Liver (tissue), 9 donors: ENCODE measurements around the gene DNM2. TPM values are rescaled to one million over a fixed set of nuclear protein-coding genes. Genes with fewer than 3 reads are reported as not detected.

Experiments
- DNase-seq: peaks from one replicate; pipeline ENCODE4 v3.0.0-alpha.2; 2017; ENCODE audit warnings: low spot score
- H3K27ac ChIP-seq, 2 donors: one replicate each; pipeline ENCODE4 v1.7.0; 2013; ENCODE audit warnings: inconsistent platforms in 2 of 2, low read length in 2 of 2, control low read depth in 1 of 2, low read depth in 1 of 2, mild to moderate bottlenecking in 1 of 2
- H3K27me3 ChIP-seq, 4 donors: one replicate each; pipeline versions ENCODE4 v1.6.1 to v1.7.0; 2013; ENCODE audit warnings: low read length in 3 of 4, inconsistent platforms in 1 of 4, mild to moderate bottlenecking in 1 of 4, moderate library complexity in 1 of 4; ENCODE audit not compliant: control insufficient read depth in 4 of 4, insufficient read depth in 4 of 4
- H3K36me3 ChIP-seq, 4 donors: one replicate each; pipeline versions ENCODE4 v1.6.1 to v1.7.0; 2013; ENCODE audit warnings: low read length in 3 of 4, mild to moderate bottlenecking in 3 of 4, low read depth in 1 of 4, moderate library complexity in 1 of 4; ENCODE audit not compliant: control insufficient read depth in 4 of 4, insufficient read depth in 3 of 4
- H3K4me1 ChIP-seq, 4 donors: one replicate each; pipeline versions ENCODE4 v1.6.1 to v1.7.0; 2013; ENCODE audit warnings: low read length in 3 of 4, mild to moderate bottlenecking in 3 of 4, moderate library complexity in 1 of 4; ENCODE audit not compliant: control insufficient read depth in 4 of 4, insufficient read depth in 4 of 4
- H3K4me3 ChIP-seq, 3 donors: one replicate each; pipeline versions ENCODE4 v1.6.1 to v1.7.0; 2013; ENCODE audit warnings: low read length in 3 of 3, control low read depth in 1 of 3, low read depth in 1 of 3, mild to moderate bottlenecking in 1 of 3
- H3K9ac ChIP-seq, 2 donors: one replicate each; pipeline ENCODE4 v1.7.0; 2013; ENCODE audit warnings: low read length in 2 of 2, mild to moderate bottlenecking in 2 of 2, moderate library complexity in 2 of 2, control low read depth in 1 of 2, low read depth in 1 of 2
- H3K9me3 ChIP-seq, 4 donors: one replicate each; pipeline versions ENCODE4 v1.6.1 to v1.7.0; 2013; ENCODE audit warnings: low read length in 3 of 4; ENCODE audit not compliant: control insufficient read depth in 4 of 4
- EGR1 ChIP-seq, 2 donors: IDR thresholded peaks; 2 replicates each; pipeline ENCODE4 v1.6.1; 2016 to 2018; ENCODE audit warnings: antibody characterized with exemption in 2 of 2, low read depth in 2 of 2
- FOXA1 ChIP-seq: IDR thresholded peaks from 2 replicates; pipeline ENCODE4 v1.6.1; 2016; ENCODE audit warnings: antibody characterized with exemption
- FOXA2 ChIP-seq: IDR thresholded peaks from 2 replicates; pipeline ENCODE4 v1.6.1; 2016; ENCODE audit warnings: antibody characterized with exemption
- HNF4A ChIP-seq, 2 donors: conservative IDR thresholded peaks; 2 replicates each; pipeline ENCODE4 v1.6.1; 2016; ENCODE audit warnings: antibody characterized with exemption in 2 of 2, mild to moderate bottlenecking in 2 of 2
- REST ChIP-seq: IDR thresholded peaks from 2 replicates; pipeline ENCODE4 v1.6.1; 2016; ENCODE audit warnings: antibody characterized with exemption, mild to moderate bottlenecking
- TAF1 ChIP-seq: conservative IDR thresholded peaks from 2 replicates; pipeline ENCODE4 v1.6.1; 2016; ENCODE audit warnings: antibody characterized with exemption, mild to moderate bottlenecking
- YY1 ChIP-seq: IDR thresholded peaks from 2 replicates; pipeline ENCODE4 v1.6.1; 2016; ENCODE audit warnings: antibody characterized with exemption, mild to moderate bottlenecking
- ZBTB33 ChIP-seq: IDR thresholded peaks from 2 replicates; pipeline ENCODE4 v1.6.1; 2016; ENCODE audit warnings: antibody characterized with exemption
- WGBS: extraction: QIAGEN DNeasy Blood & Tissue Kit; methylation state at CpG from one replicate; pipeline ENCODE4 v1.1.7; 2013; 5-methylcytosine and 5-hydroxymethylcytosine counted together
- polyA plus RNA-seq, 2 donors: library from polyadenylated mRNA; stranded (reverse) in 1 of 2; unstranded in 1 of 2; fragments of 200-250 nt in 1 of 2; fragments of >200 nt in 1 of 2; fragmentation: Nextera tagmentation in 1 of 2; extraction: Ambion mirVana in 1 of 2; gene quantifications; one replicate each; pipeline versions ENCODE4 v1.2.1 to v1.2.3, GENCODE V29; 2013 to 2015
- total RNA-seq, 2 donors: library from RNA; depleted of rRNA; stranded (reverse); fragments of >200 nt; gene quantifications; one replicate each; pipeline ENCODE4 v1.2.3, GENCODE V29; 2014
- donor health status: healthy.
- donor health status: healthy.
- donor health status: healthy.
- donor health status: healthy.
- donor health status: healthy.

The DNM2 gene
- total and polyA plus RNA-seq, 4 donors = 23.1 to 95.1 (median 59.1) TPM

- H3K4me3 ChIP-seq = no peak overlapping the region
- no peak overlapping the region for H3K9ac ChIP-seq
- H3K4me1 ChIP-seq = peaks cover 35 to 44% (median 38%) of the 10 kb centered on the region in 4 donors
- TF ChIP-seq EGR1 (IDR thresholded peaks at IDR 0.05; ENCODE audit: low read depth in 2 of 2) (no peak), REST (no peak), FOXA2 (no peak)
- 81% methylated on average over 1 of the region's 1 CpG for WGBS
- no peaks in the 10 kb centered on the region for H3K27me3 ChIP-seq
- no peak overlapping the region for H3K27ac ChIP-seq
- peaks cover 0 to 8% (median 5%) of the 10 kb centered on the region in 4 donors for H3K36me3 ChIP-seq
- no peak for DNase-seq
- H3K9me3 ChIP-seq = no peaks in the 10 kb centered on the region
These were observed 44.8 kb downstream of the DNM2 start for GRCh38 chr19:10762656-10763055.

GRCh38 chr19:10763411-10763810, 45.5 kb downstream of the DNM2 start:
- no peak overlapping the region for H3K27ac ChIP-seq
- peaks cover 35 to 51% (median 45%) of the 10 kb centered on the region in 4 donors for H3K4me1 ChIP-seq
- no peak overlapping the region for H3K4me3 ChIP-seq
- peaks cover 0 to 8% (median 5%) of the 10 kb centered on the region in 4 donors for H3K36me3 ChIP-seq
- H3K9me3 ChIP-seq = no peaks in the 10 kb centered on the region
- H3K27me3 ChIP-seq = no peaks in the 10 kb centered on the region
- 75% methylated on average over 5 of the region's 5 CpGs for WGBS
- H3K9ac ChIP-seq = no peak overlapping the region
- no peak for TF ChIP-seq HNF4A (conservative IDR thresholded peaks at IDR 0.05)
- TF ChIP-seq TAF1 = no peak
- TF ChIP-seq ZBTB33 = no peak
- TF ChIP-seq FOXA1 = no peak
- no peak for TF ChIP-seq REST
- no peak for TF ChIP-seq YY1
- no peak for DNase-seq
